NT2/D1 (cell line): ENCODE data around the gene CAPN9.

ENCODE experiments used
- DNase-seq: peaks from one replicate; pipeline ENCODE4 v3.0.0-alpha.2; 2011; ENCODE audit warnings: low read depth, low spot score
- H3K27me3 ChIP-seq: 2 replicates; pipeline ENCODE4 v1.6.0; 2011; ENCODE audit warnings: mild to moderate bottlenecking; ENCODE audit not compliant: insufficient read length, insufficient read depth
- H3K36me3 ChIP-seq: 2 replicates; pipeline ENCODE4 v1.6.1; 2011; ENCODE audit warnings: mild to moderate bottlenecking, low read length, mixed read lengths; ENCODE audit not compliant: insufficient read depth, insufficient read length
- H3K4me1 ChIP-seq: 2 replicates; pipeline ENCODE4 v1.5.1; 2011; ENCODE audit not compliant: insufficient read depth, insufficient read length
- H3K4me3 ChIP-seq: 2 replicates; pipeline ENCODE4 v1.5.1; 2011; ENCODE audit warnings: low read depth; ENCODE audit not compliant: insufficient read length
- H3K9ac ChIP-seq: 2 replicates; pipeline ENCODE4 v1.6.0; 2011; ENCODE audit warnings: low read depth; ENCODE audit not compliant: insufficient read length
- H3K9me3 ChIP-seq: 2 replicates; pipeline ENCODE4 v1.5.1; 2011; ENCODE audit warnings: mild to moderate bottlenecking, low read length; ENCODE audit not compliant: insufficient read depth
- SUZ12 ChIP-seq: IDR thresholded peaks from 2 replicates; pipeline ENCODE4 v1.6.1; 2011; ENCODE audit not compliant: insufficient read length, insufficient read depth; ENCODE audit errors: extremely low read depth
- YY1 ChIP-seq: IDR thresholded peaks from 2 replicates; pipeline ENCODE4 v1.6.1; 2011; ENCODE audit not compliant: insufficient read length, insufficient read depth
- ZNF274 ChIP-seq: IDR thresholded peaks from 2 replicates; pipeline ENCODE4 v1.6.1; 2011; ENCODE audit warnings: mild to moderate bottlenecking, low read depth, low read length

The CAPN9 gene

GRCh38 chr1:230702934-230703678, 44.1 kb upstream of the CAPN9 start:
- no peak overlapping the region for H3K9ac ChIP-seq
- no peaks in the 10 kb centered on the region for H3K9me3 ChIP-seq
- no peak for DNase-seq
- H3K27me3 ChIP-seq, result no peaks in the 10 kb centered on the region
- H3K4me1 ChIP-seq, result no peaks in the 10 kb centered on the region
- H3K4me3 ChIP-seq, result no peak overlapping the region
- no peaks in the 10 kb centered on the region for H3K36me3 ChIP-seq
- TF ChIP-seq YY1, result no peak
- no peak for TF ChIP-seq ZNF274
- no peak for TF ChIP-seq SUZ12

DNA sequence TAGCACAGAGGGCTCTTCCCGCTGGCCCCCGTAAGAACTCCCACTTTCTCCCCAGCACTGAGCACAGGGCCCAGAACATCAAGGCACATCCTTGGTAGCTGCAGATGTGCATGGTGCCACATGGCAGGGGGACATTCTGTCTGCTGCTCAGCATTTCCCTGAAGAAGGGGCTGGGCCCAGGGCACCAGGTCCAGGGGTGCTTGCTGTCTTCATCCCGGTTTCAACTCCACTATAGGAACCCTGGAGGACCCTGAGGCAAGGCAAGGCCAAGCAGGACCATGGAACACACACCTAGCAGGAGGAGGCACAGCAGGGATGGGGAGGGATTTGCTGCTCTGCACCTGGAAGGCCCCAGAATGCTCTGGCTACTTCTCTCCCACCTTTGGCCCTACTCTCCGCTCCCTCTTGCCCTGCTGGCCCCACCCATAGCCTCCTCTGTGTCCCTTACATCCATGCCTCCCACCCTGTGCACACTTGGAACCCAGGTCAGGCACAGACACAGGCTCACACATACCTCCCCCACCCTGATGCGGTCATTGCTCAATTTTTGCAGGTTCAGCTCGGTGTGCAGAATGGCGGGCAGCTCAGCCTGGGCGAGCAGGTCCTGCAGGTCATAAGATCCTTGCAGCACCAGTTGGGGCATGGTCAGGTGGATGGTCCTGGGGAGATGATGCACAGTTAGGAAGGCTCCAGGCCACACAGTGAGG, 43.4 kb upstream of the CAPN9 start:
- H3K9me3 ChIP-seq, result no peaks in the 10 kb centered on the region
- no peaks in the 10 kb centered on the region for H3K27me3 ChIP-seq
- H3K4me1 ChIP-seq, result no peaks in the 10 kb centered on the region
- TF ChIP-seq YY1 (no peak), ZNF274 (no peak), SUZ12 (no peak)
- H3K36me3 ChIP-seq, result no peaks in the 10 kb centered on the region
- H3K9ac ChIP-seq, result no peak overlapping the region
- no peak for DNase-seq
- no peak overlapping the region for H3K4me3 ChIP-seq

- no peaks in the 10 kb centered on the region for H3K9me3 ChIP-seq
- no peaks in the 10 kb centered on the region for H3K36me3 ChIP-seq
- no peak overlapping the region for H3K4me3 ChIP-seq
- no peaks in the 10 kb centered on the region for H3K27me3 ChIP-seq
- TF ChIP-seq SUZ12 (no peak), ZNF274 (no peak), YY1 (no peak)
- H3K9ac ChIP-seq, result no peak overlapping the region
- no peak for DNase-seq
- H3K4me1 ChIP-seq, result no peaks in the 10 kb centered on the region
Measured at GRCh38 chr1:230704830-230705229, 42.4 kb upstream of the CAPN9 start.

- Histone ChIP-seq H3K9me3 (no peaks in the 10 kb centered on the region), H3K36me3 (no peaks in the 10 kb centered on the region), H3K4me1 (no peaks in the 10 kb centered on the region), H3K4me3 (no peak overlapping the region), H3K9ac (no peak overlapping the region), H3K27me3 (no peaks in the 10 kb centered on the region)
- DNase-seq, result no peak
- no peak for TF ChIP-seq YY1
Measured at GRCh38 chr1:230705289-230706019, 41.7 kb upstream of the CAPN9 start.

GRCh38 chr1:230706020-230706699, 41.0 kb upstream of the CAPN9 start:
- Histone ChIP-seq H3K4me1 (no peaks in the 10 kb centered on the region), H3K9ac (no peak overlapping the region)
- TF ChIP-seq ZNF274, result no peak
- no peak for TF ChIP-seq SUZ12
- no peak for TF ChIP-seq YY1

GRCh38 chr1:230706887-230707731, 40.1 kb upstream of the CAPN9 start:
- Histone ChIP-seq H3K9ac (no peak overlapping the region), H3K36me3 (no peaks in the 10 kb centered on the region), H3K4me1 (no peaks in the 10 kb centered on the region), H3K27me3 (no peaks in the 10 kb centered on the region), H3K4me3 (no peak overlapping the region), H3K9me3 (no peaks in the 10 kb centered on the region)
- no peak for DNase-seq
- TF ChIP-seq YY1 (no peak), SUZ12 (no peak), ZNF274 (no peak)

More at GRCh38 chr1:230706020-230706699, 41.0 kb upstream of the CAPN9 start:
- Histone ChIP-seq H3K27me3 (no peaks in the 10 kb centered on the region), H3K4me3 (no peak overlapping the region), H3K9me3 (no peaks in the 10 kb centered on the region), H3K36me3 (no peaks in the 10 kb centered on the region)
- no peak for DNase-seq
